GM23338 (cell line): Measurements from ENCODE around the gene SV2C. TPM values are rescaled to one million over a fixed set of nuclear protein-coding genes. Genes with fewer than 3 reads are reported as not detected.

Source experiments
- ATAC-seq: fragments of 200-7000 bp; cut with Tn5 transposase; 3 replicates; pipeline ENCODE4 v1.9.1; 2020
- DNase-seq: peaks from one replicate; pipeline ENCODE4 v3.0.0-alpha.2; 2015; ENCODE audit warnings: low spot score
- H2AFZ ChIP-seq: fragments of 200-600 bp; sonication (generic); 2 replicates; pipeline ENCODE4 v1.8.0; 2016; ENCODE audit warnings: antibody characterized with exemption, mild to moderate bottlenecking, moderate library complexity
- H3F3A ChIP-seq: fragments of 200-600 bp; sonication (generic); replicated peaks from 2 replicates; pipeline ENCODE4 v1.8.0; 2017; ENCODE audit warnings: antibody characterized with exemption, mixed run types, low read depth
- H3K27ac ChIP-seq: fragments of 200-600 bp; sonication (generic); 2 replicates; pipeline ENCODE4 v1.6.1; 2016; ENCODE audit warnings: low read depth
- H3K27me3 ChIP-seq: fragments of 200-600 bp; sonication (generic); 2 replicates; pipeline ENCODE4 v1.8.0; 2016; ENCODE audit warnings: mild to moderate bottlenecking, mixed run types, moderate library complexity; ENCODE audit not compliant: insufficient read depth
- H3K36me3 ChIP-seq: fragments of 200-600 bp; sonication (generic); 2 replicates; pipeline ENCODE4 v1.8.0; 2016; ENCODE audit warnings: mild to moderate bottlenecking; ENCODE audit not compliant: insufficient read depth
- H3K4me1 ChIP-seq: fragments of 200-600 bp; sonication (generic); 2 replicates; pipeline ENCODE4 v1.8.0; 2016; ENCODE audit warnings: mild to moderate bottlenecking, moderate library complexity; ENCODE audit not compliant: insufficient read depth
- H3K4me2 ChIP-seq: fragments of 200-600 bp; sonication (generic); 2 replicates; pipeline ENCODE4 v1.7.1; 2017; ENCODE audit warnings: mixed run types
- H3K4me3 ChIP-seq: fragments of 200-600 bp; sonication (generic); 2 replicates; pipeline ENCODE4 v1.6.1; 2016; ENCODE audit warnings: mixed run types
- H3K79me2 ChIP-seq: fragments of 200-600 bp; sonication (generic); replicated peaks from 2 replicates; pipeline ENCODE4 v1.8.0; 2017; ENCODE audit warnings: mild to moderate bottlenecking; ENCODE audit not compliant: insufficient read depth
- H3K9me2 ChIP-seq: fragments of 200-600 bp; sonication (generic); 2 replicates; pipeline ENCODE4 v1.8.0; 2017; ENCODE audit not compliant: insufficient read depth
- H4K20me1 ChIP-seq: fragments of 200-600 bp; sonication (generic); replicated peaks from 2 replicates; pipeline ENCODE4 v1.8.0; 2017; ENCODE audit warnings: mild to moderate bottlenecking; ENCODE audit not compliant: insufficient read depth
- H3K27ac Mint-ChIP-seq: 2 replicates; pipeline ENCODE4 v1.8.0; 2020; ENCODE audit warnings: inconsistent platforms, mild to moderate bottlenecking, moderate library complexity, mixed read lengths
- H3K27me3 Mint-ChIP-seq: 3 replicates; pipeline ENCODE4 v1.8.0; 2022; ENCODE audit warnings: low read depth, mild to moderate bottlenecking, moderate library complexity, mixed read lengths, inconsistent platforms; ENCODE audit not compliant: insufficient read depth, poor library complexity
- H3K36me3 Mint-ChIP-seq: 3 replicates; pipeline ENCODE4 v1.8.0; 2021; ENCODE audit warnings: low read depth, mild to moderate bottlenecking, inconsistent platforms, moderate library complexity, mixed read lengths
- H3K4me1 Mint-ChIP-seq: 3 replicates; pipeline ENCODE4 v1.8.0; 2020; ENCODE audit warnings: mild to moderate bottlenecking, inconsistent platforms, mixed read lengths
- H3K4me3 Mint-ChIP-seq: 3 replicates; pipeline ENCODE4 v1.8.0; 2021; ENCODE audit warnings: moderate library complexity, mild to moderate bottlenecking, inconsistent platforms, mixed read lengths
- H3K9me3 Mint-ChIP-seq: 3 replicates; pipeline ENCODE4 v1.8.0; 2020; ENCODE audit warnings: moderate library complexity, mild to moderate bottlenecking, inconsistent platforms, mixed read lengths
- CREB1 ChIP-seq: fragments of 250-450 bp; sonication (Bioruptor Pico); IDR thresholded peaks from 2 replicates; pipeline ENCODE4 v1.5.0; 2020; ENCODE audit warnings: low read depth, mild to moderate bottlenecking, moderate library complexity
- CTCF ChIP-seq, 2 experiments: fragments of 200-600 bp in 1 of 2; sonication (generic) in 1 of 2; conservative IDR thresholded peaks; 2 replicates each; pipeline versions ENCODE4 v1.5.1 to v1.6.1; 2016 to 2017; ENCODE audit warnings: antibody characterized with exemption in 2 of 2, low read depth in 2 of 2, mild to moderate bottlenecking in 2 of 2, moderate library complexity in 1 of 2
- ETS1 ChIP-seq: IDR thresholded peaks from 2 replicates; pipeline ENCODE4 v1.6.1; 2016; ENCODE audit warnings: antibody characterized with exemption
- EZH2 ChIP-seq: fragments of 200-600 bp; sonication (generic); IDR thresholded peaks from one replicate; pipeline ENCODE4 v1.8.0; 2017; ENCODE audit warnings: antibody characterized with exemption, mild to moderate bottlenecking, low read depth; ENCODE audit not compliant: unreplicated experiment
- EZH2phosphoT487 ChIP-seq: fragments of 200-600 bp; sonication (generic); IDR thresholded peaks from one replicate; pipeline ENCODE4 v1.8.1; 2018; ENCODE audit warnings: antibody characterized with exemption; ENCODE audit not compliant: unreplicated experiment
- JUNB ChIP-seq: IDR thresholded peaks from one replicate; pipeline ENCODE4 v1.6.1; 2016; ENCODE audit warnings: antibody characterized with exemption; ENCODE audit not compliant: unreplicated experiment
- NANOG ChIP-seq: IDR thresholded peaks from 2 replicates; pipeline ENCODE4 v1.6.1; 2016; ENCODE audit warnings: antibody characterized with exemption, borderline replicate concordance
- POLR2AphosphoS5 ChIP-seq: IDR thresholded peaks from 2 replicates; pipeline ENCODE4 v1.6.1; 2016; ENCODE audit warnings: antibody characterized with exemption, low read depth
- REST ChIP-seq: IDR thresholded peaks from one replicate; pipeline ENCODE4 v1.6.1; 2018; ENCODE audit warnings: antibody characterized with exemption; ENCODE audit not compliant: unreplicated experiment
- STAT1 ChIP-seq: IDR thresholded peaks from one replicate; pipeline ENCODE4 v1.6.1; 2016; ENCODE audit warnings: antibody characterized with exemption; ENCODE audit not compliant: unreplicated experiment
- ZNF114 ChIP-seq: fragments of 250-450 bp; sonication (Bioruptor Pico); IDR thresholded peaks from 2 replicates; pipeline ENCODE4 v1.5.0; 2020; ENCODE audit warnings: mild to moderate bottlenecking, moderate library complexity
- ZNF331 ChIP-seq: fragments of 250-450 bp; sonication (Bioruptor Pico); IDR thresholded peaks from 2 replicates; pipeline ENCODE4 v1.5.0; 2020; ENCODE audit warnings: low read depth, mild to moderate bottlenecking, moderate library complexity
- ZNF462 ChIP-seq: fragments of 250-450 bp; sonication (Bioruptor Pico); IDR thresholded peaks from 2 replicates; pipeline ENCODE4 v1.5.0; 2020; ENCODE audit warnings: mild to moderate bottlenecking, moderate library complexity
- polyA plus RNA-seq: library from polyadenylated mRNA; unstranded; fragments of >200 nt; fragmentation: Nextera tagmentation; extraction: Ambion mirVana; gene quantifications from 2 replicates; pipeline ENCODE4 v1.2.1, GENCODE V29; 2016
- total RNA-seq: library from RNA; depleted of rRNA; stranded (reverse); fragments of >200 nt; shearing (Covaris generic); gene quantifications from 2 replicates; pipeline ENCODE4 v1.2.3, GENCODE V29; 2014

Gene SV2C
- total and polyA plus RNA-seq, 2 experiments from 2014 or later, result 0.05 to 0.07 TPM

GRCh38 chr5:76069061-76069735 is 14.0 kb upstream of the SV2C start:
- no peak overlapping the region for H3K27ac Mint-ChIP-seq
- H3K4me1 Mint-ChIP-seq, result no peaks in the 10 kb centered on the region
- H3K4me3 Mint-ChIP-seq, result no peak overlapping the region
- no peaks in the 10 kb centered on the region for H3K36me3 ChIP-seq
- H4K20me1 ChIP-seq, result no peaks in the 10 kb centered on the region
- no peaks in the 10 kb centered on the region for H3K4me1 ChIP-seq
- no peak overlapping the region for H3K4me2 ChIP-seq
- H3F3A ChIP-seq, result no peaks in the 10 kb centered on the region
- TF ChIP-seq ETS1 (no peak), ZNF462 (CRISPR knock-in tag) (no peak), EZH2phosphoT487 (no peak), ZNF331 (CRISPR knock-in tag) (no peak), POLR2AphosphoS5 (no peak), CTCF (conservative IDR thresholded peaks at IDR 0.05; ENCODE audit: low read depth in 2 of 2) (no peak), EZH2 (no peak), ZNF114 (CRISPR knock-in tag) (no peak), JUNB (no peak), REST (no peak), STAT1 (no peak), CREB1 (CRISPR knock-in tag) (no peak), NANOG (no peak)
- H3K36me3 Mint-ChIP-seq, result no peaks in the 10 kb centered on the region
- no peak for ATAC-seq
- H3K79me2 ChIP-seq, result no peaks in the 10 kb centered on the region
- H3K4me3 ChIP-seq, result no peak overlapping the region
- no peaks in the 10 kb centered on the region for H3K9me2 ChIP-seq
- no peaks in the 10 kb centered on the region for H3K9me3 Mint-ChIP-seq
- H2AFZ ChIP-seq, result no peak overlapping the region
- no peaks in the 10 kb centered on the region for H3K27me3 Mint-ChIP-seq
- no peak overlapping the region for H3K27ac ChIP-seq
- H3K27me3 ChIP-seq, result no peaks in the 10 kb centered on the region
- no peak for DNase-seq
